K562 (cell line): ENCODE results near the gene PAFAH1B1. TPM values are rescaled to one million over a fixed set of nuclear protein-coding genes. Genes with fewer than 3 reads are reported as not detected.
A peak's percentile ranks its signal among the peaks of the same experiment; 100 is the strongest.

Source experiments
- ARHGAP35 ChIP-seq: fragments of 450-650 bp; IDR thresholded peaks from 2 replicates; pipeline ENCODE4 v1.6.1; 2018; ENCODE audit not compliant: partially characterized antibody
- CCNT2 ChIP-seq: IDR thresholded peaks from 2 replicates; pipeline ENCODE4 v1.6.1; 2011; ENCODE audit warnings: borderline replicate concordance, low read depth, mild to moderate bottlenecking, moderate library complexity, mixed read lengths, low read length; ENCODE audit not compliant: insufficient read length; ENCODE audit errors: extremely low read depth
- CLOCK ChIP-seq: fragments of 250-450 bp; sonication (Bioruptor Pico); IDR thresholded peaks from 2 replicates; pipeline ENCODE4 v1.4.0; 2020; ENCODE audit warnings: mild to moderate bottlenecking, moderate library complexity, borderline replicate concordance
- EGR1 ChIP-seq: fragments of 450-650 bp; conservative IDR thresholded peaks from 2 replicates; pipeline ENCODE4 v1.6.1; 2017; ENCODE audit warnings: mild to moderate bottlenecking
- ESRRA ChIP-seq: fragments of 450-650 bp; IDR thresholded peaks from 2 replicates; pipeline ENCODE4 v1.6.1; 2014; ENCODE audit warnings: low read depth, mild to moderate bottlenecking, moderate library complexity, borderline replicate concordance
- IRF2 ChIP-seq: sonication (generic); formaldehyde crosslinking; IDR thresholded peaks from 2 replicates; pipeline ENCODE4 v1.8.1; 2022; ENCODE audit warnings: mild to moderate bottlenecking, missing genetic modification reagents
- JUND ChIP-seq, 2 experiments: IDR thresholded peaks; 2 replicates in 1 of 2; 3 replicates in 1 of 2; pipeline ENCODE4 v1.6.1; 2011; ENCODE audit warnings: borderline replicate concordance in 2 of 2, low read depth in 2 of 2, low read length in 2 of 2, improper control_type of control experiment in 1 of 2, missing biosample characterization in 1 of 2, missing genetic modification characterization in 1 of 2, missing genetic modification reagents in 1 of 2
- KLF1 ChIP-seq: fragments of 450-650 bp; IDR thresholded peaks from 2 replicates; pipeline ENCODE4 v1.6.1; 2016; ENCODE audit warnings: missing genetic modification characterization, missing compliant biosample characterization
- MCM5 ChIP-seq: fragments of 450-650 bp; IDR thresholded peaks from 2 replicates; pipeline ENCODE4 v1.6.1; 2016; ENCODE audit warnings: low read depth
- MED1 ChIP-seq: sonication (generic); formaldehyde crosslinking; IDR thresholded peaks from 2 replicates; pipeline ENCODE4 v1.8.1; 2023; ENCODE audit warnings: missing genetic modification reagents, borderline replicate concordance
- NFIX ChIP-seq: fragments of 250-450 bp; sonication (Bioruptor Pico); IDR thresholded peaks from 2 replicates; pipeline ENCODE4 v1.4.0; 2020; ENCODE audit warnings: low read depth, mild to moderate bottlenecking, moderate library complexity
- SMAD4 ChIP-seq: fragments of 250-450 bp; sonication (Bioruptor Pico); conservative IDR thresholded peaks from 2 replicates; pipeline ENCODE4 v1.8.0; 2021; ENCODE audit warnings: inconsistent platforms, mild to moderate bottlenecking, moderate library complexity
- SP1 ChIP-seq: sonication (generic); formaldehyde crosslinking; IDR thresholded peaks from 2 replicates; pipeline ENCODE4 v1.8.1; 2022; ENCODE audit warnings: mild to moderate bottlenecking, missing genetic modification reagents
- SRF ChIP-seq, 2 experiments: fragments of 250-450, 450-650 bp in 1 of 2; sonication (Bioruptor Pico) in 1 of 2; sonication (generic) in 1 of 2; formaldehyde crosslinking; IDR thresholded peaks; 2 replicates each; pipeline versions ENCODE4 v1.5.0 to v1.5.1; 2020 to 2022; ENCODE audit warnings: mild to moderate bottlenecking in 1 of 2, missing genetic modification reagents in 1 of 2
- TAF7 ChIP-seq: fragments of 450-650 bp; IDR thresholded peaks from 2 replicates; pipeline ENCODE4 v1.6.1; 2016; ENCODE audit warnings: missing genetic modification characterization, missing compliant biosample characterization
- TCF15 ChIP-seq: fragments of 250-450 bp; sonication (Bioruptor Pico); IDR thresholded peaks from 2 replicates; pipeline ENCODE4 v1.8.0; 2022; ENCODE audit warnings: moderate library complexity, mild to moderate bottlenecking, inconsistent platforms
- TOE1 ChIP-seq, 2 experiments: fragments of 450-650 bp in 1 of 2; sonication (generic) in 1 of 2; formaldehyde crosslinking in 1 of 2; IDR thresholded peaks; 2 replicates each; pipeline versions ENCODE4 v1.7.1 to v1.8.0; 2016 to 2022; ENCODE audit warnings: borderline replicate concordance in 2 of 2, mild to moderate bottlenecking in 2 of 2, antibody characterized with exemption in 1 of 2, inconsistent platforms in 1 of 2, low read depth in 1 of 2, missing genetic modification reagents in 1 of 2, moderate library complexity in 1 of 2
- ZFP30 ChIP-seq: fragments of 250-450 bp; sonication (Bioruptor Pico); IDR thresholded peaks from 2 replicates; pipeline ENCODE4 v1.8.0; 2022; ENCODE audit warnings: moderate library complexity, mild to moderate bottlenecking, inconsistent platforms, borderline replicate concordance
- ZNF184 ChIP-seq: sonication (generic); formaldehyde crosslinking; IDR thresholded peaks from 2 replicates; pipeline ENCODE4 v1.5.0; 2020; ENCODE audit warnings: missing genetic modification reagents
- polyA plus RNA-seq, 8 experiments: library from polyadenylated mRNA; depleted of rRNA in 4 of 8; stranded (reverse) in 5 of 8; unstranded in 3 of 8; fragments of >200 nt; fragmentation: Nextera tagmentation in 2 of 8; fragmentation: Illumina TruSeq in 1 of 8; extraction: Ambion mirVana in 2 of 8; extraction: Trizol in 1 of 8; gene quantifications; 2 replicates each; pipeline versions ENCODE4 v1.2.1 to v1.2.3, GENCODE V29; 2011 to 2014; ENCODE audit warnings: inconsistent platforms in 1 of 8, missing spikeins in 1 of 8
- total RNA-seq, 7 experiments: library from RNA; depleted of rRNA in 6 of 7; stranded (reverse); fragments of >200 nt in 6 of 7; fragmentation: Illumina TruSeq in 2 of 7; extraction: Trizol in 2 of 7; gene quantifications; 2 replicates each; pipeline versions ENCODE4 v1.2.1 to v1.2.3, GENCODE V29; 2011 to 2021; ENCODE audit warnings: low replicate concordance in 1 of 7
- TF ChIP-seq, protein P1 (sequence below): fragments of 450-650 bp; formaldehyde crosslinking; IDR thresholded peaks from 2 replicates; pipeline ENCODE4 v1.4.0; 2022; ENCODE audit warnings: missing genetic modification characterization
- TF ChIP-seq, protein P2 (sequence below): fragments of 250-450 bp; sonication (Bioruptor Pico); IDR thresholded peaks from 2 replicates; pipeline ENCODE4 v1.4.0; 2020

PAFAH1B1 gene
- total and polyA plus RNA-seq, 9 of the 15 experiments (the other 6 are each of a cell fraction or from before 2014, with no cell fraction given): 23.3 to 66.4 (median 40.2) TPM

DNA sequence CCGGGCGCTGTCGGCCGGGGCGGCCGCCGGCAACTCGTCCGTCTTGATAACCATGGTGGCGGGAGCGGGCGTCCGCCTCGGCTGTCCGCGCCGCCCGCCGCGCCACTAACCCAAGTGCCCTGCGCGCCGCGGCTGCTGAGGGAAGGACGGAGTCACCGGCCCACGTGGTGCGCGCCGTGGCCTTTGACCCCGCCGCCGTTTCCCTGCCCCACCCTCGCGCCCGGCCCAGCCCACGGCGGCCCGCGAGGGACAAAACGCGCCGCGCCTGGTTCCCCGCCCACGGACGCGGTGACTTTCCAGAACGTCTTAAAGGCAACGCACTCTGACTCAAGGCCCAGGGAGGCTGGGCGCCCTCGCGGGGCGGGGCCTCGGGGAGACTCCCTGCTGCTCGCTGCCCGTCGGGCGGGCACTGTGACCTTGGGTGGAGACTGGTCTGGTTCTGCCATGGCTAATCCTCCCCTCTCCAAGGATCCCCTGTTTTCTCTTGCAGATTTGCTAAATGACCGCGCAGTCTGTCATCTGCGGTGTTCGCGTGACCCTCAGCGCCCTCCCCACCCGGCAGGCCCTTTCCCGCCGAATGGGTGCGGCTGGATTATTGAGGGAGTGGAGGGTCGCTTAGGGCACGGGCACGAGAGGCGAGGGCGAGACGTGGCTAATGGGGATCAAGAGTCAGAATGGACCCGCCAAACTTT lies 118.3 kb downstream of the PAFAH1B1 start, which contains the start of gene CLUH (continued):
- TF ChIP-seq ZFP30 (CRISPR knock-in tag) (no peak), TAF7 (tag) (0 out of 2 replicates have a peak, but pooled peaks have one; percentile 31), SP1 (CRISPR knock-in tag) (peak; percentile 86), SMAD4 (CRISPR knock-in tag) (peak; percentile 51; the same call in 1 of the 2 replicates), ZNF184 (no peak), MCM5 (no peak), SRF (CRISPR knock-in tag; IDR thresholded peaks at IDR 0.05) (peak in 1 of 2 experiments; percentile 80; a peak in 1 of 4 replicates), TOE1 (IDR thresholded peaks at IDR 0.05; ENCODE audit: borderline replicate concordance) (peak; percentile 89), TOE1 (CRISPR knock-in tag; IDR thresholded peaks at IDR 0.05; ENCODE audit: borderline replicate concordance, low read depth) (no peak), CCNT2 (peak; percentile 95), EGR1 (peak; percentile 98), CLOCK (no peak), KLF1 (peak; percentile 59; the same call in 1 of the 2 replicates), MED1 (CRISPR knock-in tag) (no peak), NFIX (no peak), JUND (IDR thresholded peaks at IDR 0.05; ENCODE audit: borderline replicate concordance, low read depth, low read length) (peak; percentile 63), JUND (tag; IDR thresholded peaks at IDR 0.05; ENCODE audit: borderline replicate concordance, low read depth, low read length) (peak; percentile 70; the same call in 1 of the 3 replicates), IRF2 (CRISPR knock-in tag) (no peak), ARHGAP35 (no peak), ESRRA (peak; percentile 92), TCF15 (CRISPR knock-in tag) (no peak)
- TF ChIP-seq, protein P1, sequence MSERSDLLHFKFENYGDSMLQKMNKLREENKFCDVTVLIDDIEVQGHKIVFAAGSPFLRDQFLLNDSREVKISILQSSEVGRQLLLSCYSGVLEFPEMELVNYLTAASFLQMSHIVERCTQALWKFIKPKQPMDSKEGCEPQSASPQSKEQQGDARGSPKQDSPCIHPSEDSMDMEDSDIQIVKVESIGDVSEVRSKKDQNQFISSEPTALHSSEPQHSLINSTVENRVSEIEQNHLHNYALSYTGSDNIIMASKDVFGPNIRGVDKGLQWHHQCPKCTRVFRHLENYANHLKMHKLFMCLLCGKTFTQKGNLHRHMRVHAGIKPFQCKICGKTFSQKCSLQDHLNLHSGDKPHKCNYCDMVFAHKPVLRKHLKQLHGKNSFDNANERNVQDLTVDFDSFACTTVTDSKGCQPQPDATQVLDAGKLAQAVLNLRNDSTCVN: no peak
- TF ChIP-seq, protein P2, sequence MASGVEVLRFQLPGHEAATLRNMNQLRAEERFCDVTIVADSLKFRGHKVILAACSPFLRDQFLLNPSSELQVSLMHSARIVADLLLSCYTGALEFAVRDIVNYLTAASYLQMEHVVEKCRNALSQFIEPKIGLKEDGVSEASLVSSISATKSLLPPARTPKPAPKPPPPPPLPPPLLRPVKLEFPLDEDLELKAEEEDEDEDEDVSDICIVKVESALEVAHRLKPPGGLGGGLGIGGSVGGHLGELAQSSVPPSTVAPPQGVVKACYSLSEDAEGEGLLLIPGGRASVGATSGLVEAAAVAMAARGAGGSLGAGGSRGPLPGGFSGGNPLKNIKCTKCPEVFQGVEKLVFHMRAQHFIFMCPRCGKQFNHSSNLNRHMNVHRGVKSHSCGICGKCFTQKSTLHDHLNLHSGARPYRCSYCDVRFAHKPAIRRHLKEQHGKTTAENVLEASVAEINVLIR (CRISPR knock-in tag): 0 out of 2 replicates have a peak, but pooled peaks have one; percentile 21
